ENCODE data around the gene TRAF1. TPM values are rescaled to one million over a fixed set of nuclear protein-coding genes. Genes with fewer than 3 reads are reported as not detected.
A peak's percentile ranks its signal among the peaks of the same experiment; 100 is the strongest.

Gene TRAF1
- total and polyA plus RNA-seq, 10 of the 15 experiments (the other 5 are each of a cell fraction or from before 2014, with no cell fraction given), result 13.8 to 163 (median 128) TPM

GRCh38 chr9:120934281-120934680 is 7.7 kb upstream of the TRAF1 start:
- peak; percentile 23 for FAIRE-seq
- POLR2A ChIA-PET, result interaction anchor here (0.6 to 18.1 kb wide), 12 partner anchors 9 to 141 kb away, joined by 3 to 383 read pairs (median 4); no protein-coding TSS in a partner anchor
- CTCF ChIA-PET, result interaction anchor here (1.4 to 11.9 kb wide), 12 partner anchors 8 to 179 kb away, joined by 3 to 110 read pairs (median 10); no protein-coding TSS in a partner anchor
- BruUV-seq (replicated peaks), result no TSS peak
- intact Hi-C loops (cut with micrococcal nuclease; ENCODE audit: unreplicated experiment) (loop anchor here (5.0 kb wide), 2 partner anchors 138 to 142 kb away; partner anchors contain the start of genes CNTRL and FBXW2), in situ Hi-C loops (cut with MboI) (no loop called here)
- ATAC-seq, result peak; percentile 16
- Histone ChIP-seq H3K9me3 (replicated peaks; ENCODE audit: control insufficient read depth, insufficient read depth, low read length) (no peaks in the 10 kb centered on the region), H3K27ac (ENCODE audit: control insufficient read depth, insufficient read depth) (peak overlapping the region; percentile 96), H3K36me3 (ENCODE audit: control insufficient read depth in 2 of 2, insufficient read depth in 2 of 2, low read length in 1 of 2) (no peaks in the 10 kb centered on the region), H4K20me1 (ENCODE audit: control insufficient read depth, insufficient read depth) (no peaks in the 10 kb centered on the region), H2AFZ (ENCODE audit: control insufficient read depth, low read depth, low read length) (no peak overlapping the region), H3K27me3 (replicated peaks in 1 of 2; ENCODE audit: control insufficient read depth in 2 of 2, insufficient read depth in 2 of 2, low read length in 1 of 2) (no peaks in the 10 kb centered on the region), H3K9ac (ENCODE audit: control insufficient read depth, insufficient read depth, low read length) (peak overlapping the region; percentile 31; the same call in 1 of the 2 replicates), H3K4me2 (ENCODE audit: control insufficient read depth, insufficient read depth) (peak overlapping the region; percentile 64), H3K79me2 (ENCODE audit: control insufficient read depth, insufficient read depth, low read length) (peaks cover 20% of the 10 kb centered on the region), H3K4me1 (ENCODE audit: control insufficient read depth, insufficient read depth, low read length) (peaks cover 58% of the 10 kb centered on the region), H3K4me3 (peak overlapping the region; percentile 16; the same call in 1 of the 2 replicates)
- SMC1A ChIA-PET (ENCODE audit: uncharacterized antibody, unreplicated experiment), result interaction anchor here (1.0 to 26.1 kb wide), 11 partner anchors 9 to 178 kb away, joined by 3 to 522 read pairs (median 9); partner anchors contain the start of gene TRAF1
- DNase-seq (ENCODE audit: low read depth, low spot score), result no peak
- TF ChIP-seq BCLAF1 (IDR thresholded peaks at IDR 0.05) (no peak), POLR2AphosphoS5 (IDR thresholded peaks at IDR 0.05; ENCODE audit: low read length) (peak; percentile 48; the same call in 1 of the 2 replicates), E2F4 (IDR thresholded peaks at IDR 0.05; ENCODE audit: low read depth, low read length) (no peak), TAF1 (IDR thresholded peaks at IDR 0.05; ENCODE audit: borderline replicate concordance, low read depth, low read length) (peak; percentile 36; the same call in 1 of the 2 replicates), CBFB (IDR thresholded peaks at IDR 0.05; ENCODE audit: low read depth) (0 out of 2 replicates have a peak, but pooled peaks have one; percentile 29), SPI1 (IDR thresholded peaks at IDR 0.05; ENCODE audit: borderline replicate concordance, insufficient read depth, low read depth, low read length) (peak; percentile 86), EED (IDR thresholded peaks at IDR 0.05; ENCODE audit: low read depth) (peak; percentile 16; the same call in 1 of the 2 replicates), IKZF1 (conservative IDR thresholded peaks at IDR 0.05) (0 out of 2 replicates have a peak, but pooled peaks have one; percentile 14), ZNF384 (IDR thresholded peaks at IDR 0.05; ENCODE audit: borderline replicate concordance, low read depth, low read length) (no peak)
- 2% methylated on average over 3 of the region's 3 CpGs for WGBS (ENCODE audit: insufficient coverage, insufficient replicate concordance, low lambda C conversion rate, missing lambda C conversion rate)
- RAD21 ChIA-PET (ENCODE audit: unreplicated experiment), result interaction anchor here (0.7 to 11.7 kb wide), 13 partner anchors 9 to 178 kb away, joined by 3 to 196 read pairs (median 8); partner anchors contain the start of gene TRAF1
